Body of pancreas (tissue), 4 donors: Measurements from ENCODE around the gene MRPL36. TPM values are rescaled to one million over a fixed set of nuclear protein-coding genes. Genes with fewer than 3 reads are reported as not detected.
A peak's percentile ranks its signal among the peaks of the same experiment; 100 is the strongest.
"Not testable (repeated sequence)": the region's sequence is repeated elsewhere in the genome, so short reads cannot be mapped to it uniquely, and the experiment has no call there.

ENCODE experiments used
- ATAC-seq: fragments of 150-250 bp; one replicate; pipeline ENCODE4 v1.9.1; 2016
- DNase-seq, 4 donors: peaks; one replicate each; pipeline ENCODE4 v3.0.0-alpha.2; 2019
- H3K27ac ChIP-seq, 4 donors: fragments of 200-600 bp; sonication (generic); 1 replicate in 3 of 4; 2 replicates in 1 of 4; pipeline versions ENCODE4 v1.5.1 to v1.6.1; 2016 to 2019; ENCODE audit warnings: mild to moderate bottlenecking in 1 of 4, mixed read lengths in 1 of 4, moderate library complexity in 1 of 4
- H3K27me3 ChIP-seq, 2 donors: fragments of 200-600 bp; sonication (generic); one replicate each; pipeline ENCODE4 v1.6.0; 2016; ENCODE audit warnings: mild to moderate bottlenecking in 1 of 2
- H3K36me3 ChIP-seq, 2 donors: fragments of 200-600 bp; sonication (generic); replicated peaks in 1 of 2; 2 replicates each; pipeline ENCODE4 v1.5.1; 2016; ENCODE audit warnings: low read depth in 2 of 2; ENCODE audit not compliant: insufficient read depth in 1 of 2
- H3K4me1 ChIP-seq: fragments of 200-600 bp; sonication (generic); one replicate; pipeline ENCODE4 v1.6.0; 2016
- H3K4me3 ChIP-seq, 2 donors: fragments of 200-600 bp; sonication (generic); 1 replicate in 1 of 2; 2 replicates in 1 of 2; pipeline ENCODE4 v1.5.1; 2016 to 2019
- H3K9me3 ChIP-seq, 3 donors: fragments of 200-600 bp; sonication (generic); 1 replicate in 2 of 3; 2 replicates in 1 of 3; pipeline ENCODE4 v1.5.1; 2016
- CTCF ChIP-seq, 7 experiments: fragments of 450-650 bp in 4 of 7; fragments of 200-600 bp in 3 of 7; sonication (generic) in 3 of 7; IDR thresholded peaks; one replicate each; pipeline ENCODE4 v1.5.1; 2016 to 2019; ENCODE audit warnings: antibody characterized with exemption in 7 of 7
- POLR2A ChIP-seq, 3 donors: fragments of 450-650 bp; IDR thresholded peaks; one replicate each; pipeline ENCODE4 v1.6.1; 2016; ENCODE audit warnings: antibody characterized with exemption in 3 of 3, mild to moderate bottlenecking in 2 of 3
- WGBS, 2 donors: methylation state at CpG; one replicate each; pipeline ENCODE4 v1.1.5; 2017; 5-methylcytosine and 5-hydroxymethylcytosine counted together
- intact Hi-C: fragments of 100-400 bp; cut with DNase I; formaldehyde crosslinking; loops from one replicate; pipeline ENCODE4 v1.15.1; 2023
- total RNA-seq, 2 donors: library from RNA; depleted of rRNA; stranded (reverse); fragments of >200 nt; gene quantifications; one replicate each; pipeline ENCODE4 v1.1.0, GENCODE V29; 2016

MRPL36 gene
- total RNA-seq, 2 donors from 2014 or later: 4.9 to 16.3 TPM

GRCh38 chr5:1789834-1790471 lies 9.7 kb downstream of the MRPL36 start:
- ATAC-seq (no peak), DNase-seq (no peak)
- intact Hi-C loops: no loop called here
- H3K4me1 ChIP-seq: no peaks in the 10 kb centered on the region
- H3K27ac ChIP-seq: no peak overlapping the region
- no peak overlapping the region for H3K4me3 ChIP-seq
- H3K9me3 ChIP-seq: no peaks in the 10 kb centered on the region
- no peaks in the 10 kb centered on the region for H3K36me3 ChIP-seq
- H3K27me3 ChIP-seq: no peaks in the 10 kb centered on the region
- TF ChIP-seq CTCF (IDR thresholded peaks at IDR 0.05) (no peak), POLR2A (IDR thresholded peaks at IDR 0.05) (no peak)
- 38 to 48% methylated on average over 10 of the region's 10 CpGs for WGBS, 2 donors

GRCh38 chr5:1789438-1789833 lies 10.2 kb downstream of the MRPL36 start:
- H3K4me1 ChIP-seq, H3K9me3 ChIP-seq, H3K4me3 ChIP-seq, intact Hi-C loops, H3K27me3 ChIP-seq, H3K27ac ChIP-seq, H3K36me3 ChIP-seq, DNase-seq, ATAC-seq: not testable (repeated sequence)
- WGBS, 2 donors: 66 to 81% methylated on average over 3 of the region's 3 CpGs

GRCh38 chr5:1788828-1789227 lies 10.8 kb downstream of the MRPL36 start:
- intact Hi-C loops: no loop called here
- DNase-seq (no peak), ATAC-seq (no peak)
- Histone ChIP-seq H3K9me3 (no peaks in the 10 kb centered on the region), H3K27ac (no peak overlapping the region), H3K4me3 (no peak overlapping the region), H3K4me1 (no peaks in the 10 kb centered on the region), H3K36me3 (no peaks in the 10 kb centered on the region), H3K27me3 (no peaks in the 10 kb centered on the region)
- TF ChIP-seq POLR2A (IDR thresholded peaks at IDR 0.05): no peak
- TF ChIP-seq CTCF (IDR thresholded peaks at IDR 0.05): no peak
- WGBS, 2 donors: 68 to 69% methylated on average over 15 of the region's 15 CpGs

GRCh38 chr5:1788200-1788599 lies 11.4 kb downstream of the MRPL36 start:
- Histone ChIP-seq H3K27me3 (no peaks in the 10 kb centered on the region), H3K27ac (no peak overlapping the region), H3K4me1 (no peaks in the 10 kb centered on the region), H3K4me3 (no peak overlapping the region), H3K36me3 (no peaks in the 10 kb centered on the region), H3K9me3 (no peaks in the 10 kb centered on the region)
- TF ChIP-seq CTCF (IDR thresholded peaks at IDR 0.05) (no peak), POLR2A (IDR thresholded peaks at IDR 0.05) (no peak)
- no peak for ATAC-seq
- DNase-seq: no peak
- WGBS, 2 donors: 66 to 78% methylated on average over 7 of the region's 7 CpGs
- intact Hi-C loops: no loop called here

- WGBS, 2 donors: 49 to 77% methylated on average over 7 to 8 of the region's 12 CpGs
- no peaks in the 10 kb centered on the region for H3K9me3 ChIP-seq
- no peak for ATAC-seq
- intact Hi-C loops: no loop called here
- no peak overlapping the region for H3K4me3 ChIP-seq
- no peak overlapping the region for H3K27ac ChIP-seq
- TF ChIP-seq CTCF (IDR thresholded peaks at IDR 0.05): no peak
- DNase-seq: peak in 1 of 4 donors; percentile 5
- no peaks in the 10 kb centered on the region for H3K27me3 ChIP-seq
- no peaks in the 10 kb centered on the region for H3K36me3 ChIP-seq
- H3K4me1 ChIP-seq: no peaks in the 10 kb centered on the region
Observed at GRCh38 chr5:1787472-1788047, 12.1 kb downstream of the MRPL36 start.
